IPS-NIHi7 (cell line): ENCODE measurements around the gene ZDHHC8.

Source experiments
- DNase-seq: peaks from one replicate; pipeline ENCODE4 v3.0.0; 2012; ENCODE audit warnings: mixed read lengths; ENCODE audit errors: extremely low spot score

ZDHHC8 gene

GRCh38 chr22:20143883-20144665, 12.5 kb downstream of the ZDHHC8 start:
- no peak for DNase-seq

GRCh38 chr22:20145206-20145831, 13.7 kb downstream of the ZDHHC8 start:
- DNase-seq: no peak

DNA sequence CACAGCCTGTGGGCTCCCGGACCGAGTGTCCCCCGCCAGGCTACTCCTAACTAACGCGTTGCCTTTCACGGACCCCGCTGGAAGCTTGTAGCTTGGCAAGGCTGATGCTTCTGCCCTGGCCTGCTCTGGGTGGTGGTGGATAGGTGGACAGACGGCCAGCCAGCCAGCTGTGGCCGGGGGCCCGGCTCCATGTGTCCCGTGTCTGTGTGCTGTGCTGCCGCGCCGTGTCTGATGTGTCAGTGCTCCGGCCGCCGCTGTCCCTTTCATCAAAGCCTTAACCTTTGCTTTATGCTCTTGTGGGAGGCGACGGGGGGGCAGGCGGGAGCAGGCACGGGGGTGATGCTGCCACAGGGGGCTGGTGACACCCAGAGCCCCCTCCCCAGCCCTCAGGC, 14.2 kb downstream of the ZDHHC8 start:
- no peak for DNase-seq

- DNase-seq: no peak
Observed at GRCh38 chr22:20146777-20147176, 15.2 kb downstream of the ZDHHC8 start.

GRCh38 chr22:20147237-20147988, 15.8 kb downstream of the ZDHHC8 start:
- no peak for DNase-seq

DNA sequence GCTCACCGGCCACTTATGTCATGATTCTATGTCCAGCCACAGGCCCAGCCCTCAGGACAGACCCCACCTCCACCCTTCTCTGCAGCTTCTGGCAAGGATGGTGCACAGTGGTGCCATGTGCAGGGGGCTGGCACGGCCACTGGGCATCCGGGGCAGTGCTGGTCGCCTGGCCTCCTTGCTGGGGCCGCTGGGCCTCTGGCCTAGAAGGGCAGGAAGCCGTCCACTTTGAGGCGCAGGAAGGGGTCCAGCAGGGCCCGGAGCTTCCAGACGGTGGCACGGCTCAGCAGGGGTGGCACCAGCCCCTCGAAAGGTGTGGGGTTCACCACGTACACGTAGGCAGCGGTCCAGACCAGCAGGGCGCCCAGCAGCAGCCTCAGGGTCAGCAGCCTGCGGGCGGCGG, 16.8 kb downstream of the ZDHHC8 start:
- no peak for DNase-seq

- no peak for DNase-seq
Observed at GRCh38 chr22:20149257-20150250, 17.9 kb downstream of the ZDHHC8 start.

DNA sequence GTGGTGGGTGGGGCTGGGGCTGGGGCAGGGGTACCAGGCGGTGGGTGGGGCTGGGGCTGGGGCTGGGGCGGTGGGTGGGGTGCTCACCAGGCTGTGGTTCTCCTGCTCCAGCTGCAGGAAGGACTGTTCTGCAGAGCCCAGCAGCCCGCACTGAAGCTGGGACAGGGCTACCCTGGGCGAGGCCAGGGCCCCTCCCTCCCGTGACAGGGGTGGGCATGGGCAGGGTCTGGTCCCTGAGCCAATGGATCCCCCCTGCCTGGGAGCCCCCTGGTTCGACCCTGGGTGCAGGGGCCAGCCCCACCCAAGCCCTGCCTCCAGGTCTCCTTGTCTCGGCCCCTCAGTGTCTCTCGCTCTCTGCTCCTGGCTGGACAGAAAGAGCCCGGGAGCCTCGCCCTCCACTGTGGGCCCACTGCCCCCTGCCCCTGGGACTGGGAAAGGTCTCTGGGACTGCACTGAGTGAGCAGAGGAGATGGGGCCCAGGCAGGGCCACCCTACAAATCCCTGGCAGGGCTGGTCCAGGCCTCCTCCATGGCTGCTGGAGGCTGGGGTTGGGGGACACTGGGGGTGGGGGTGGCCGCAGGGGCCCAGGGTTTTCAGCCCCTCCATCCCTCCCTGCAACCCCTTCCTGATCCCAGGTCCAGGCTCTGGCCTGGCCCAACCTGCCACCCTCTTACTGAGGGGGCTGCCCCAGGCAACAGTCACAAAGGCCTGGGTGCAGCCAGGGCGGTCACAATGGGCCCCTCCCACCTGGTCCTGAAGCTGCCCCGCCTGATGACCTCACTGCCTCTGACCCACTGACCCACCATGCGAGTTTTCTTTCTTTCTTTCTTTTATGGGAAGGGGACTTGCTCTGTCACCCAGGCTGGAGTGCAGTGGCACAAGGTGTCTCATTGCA, 19.0 kb downstream of the ZDHHC8 start, which contains the start of gene CCDC188:
Gene CCDC188, minus strand, starts transcription at position 675 of the 895 bp plus-strand sequence. Its CDS starts 69 bp downstream, at position 606.
- no peak for DNase-seq

DNA sequence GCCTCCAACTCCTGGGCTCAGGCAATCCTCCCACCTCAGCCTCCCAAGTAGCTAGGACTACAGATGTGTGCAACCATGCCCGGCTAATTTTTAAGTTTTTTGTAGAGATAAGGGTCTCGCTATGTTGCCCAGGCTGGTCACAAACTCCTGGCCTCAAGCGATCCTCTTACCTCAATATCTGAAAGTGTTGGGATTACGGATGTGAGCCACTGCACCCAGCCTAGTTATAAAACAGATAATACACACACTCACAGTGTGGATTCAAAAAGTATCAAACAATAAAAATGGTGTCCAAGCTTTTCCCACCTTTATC, 19.6 kb downstream of the ZDHHC8 start:
- DNase-seq: no peak

DNA sequence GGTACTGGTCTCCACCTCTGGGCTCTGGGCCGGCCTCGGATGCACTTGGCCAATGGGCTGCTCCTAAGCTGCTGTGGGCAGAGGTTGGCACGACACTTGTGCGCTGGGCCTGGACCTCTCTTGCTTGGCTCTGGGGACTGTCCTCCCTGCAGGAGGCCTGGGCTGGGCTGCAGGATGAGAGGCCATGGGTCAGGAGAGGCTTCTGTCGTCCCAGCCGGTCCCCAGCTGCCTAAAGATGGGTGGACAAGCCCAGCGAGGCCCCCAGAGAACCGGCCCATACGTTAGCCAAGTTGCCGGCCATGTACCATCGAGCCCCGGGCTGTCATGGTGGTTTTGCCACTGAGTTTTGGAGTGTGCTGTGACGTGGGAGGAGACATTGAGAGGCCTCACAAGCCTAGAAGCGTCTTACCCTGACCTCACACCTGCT, 20.9 kb downstream of the ZDHHC8 start:
- DNase-seq: no peak

- peak; percentile 53 for DNase-seq
Observed at GRCh38 chr22:20153945-20154344, 22.3 kb downstream of the ZDHHC8 start.

GRCh38 chr22:20154602-20155187, 23.1 kb downstream of the ZDHHC8 start:
- no peak for DNase-seq

DNA sequence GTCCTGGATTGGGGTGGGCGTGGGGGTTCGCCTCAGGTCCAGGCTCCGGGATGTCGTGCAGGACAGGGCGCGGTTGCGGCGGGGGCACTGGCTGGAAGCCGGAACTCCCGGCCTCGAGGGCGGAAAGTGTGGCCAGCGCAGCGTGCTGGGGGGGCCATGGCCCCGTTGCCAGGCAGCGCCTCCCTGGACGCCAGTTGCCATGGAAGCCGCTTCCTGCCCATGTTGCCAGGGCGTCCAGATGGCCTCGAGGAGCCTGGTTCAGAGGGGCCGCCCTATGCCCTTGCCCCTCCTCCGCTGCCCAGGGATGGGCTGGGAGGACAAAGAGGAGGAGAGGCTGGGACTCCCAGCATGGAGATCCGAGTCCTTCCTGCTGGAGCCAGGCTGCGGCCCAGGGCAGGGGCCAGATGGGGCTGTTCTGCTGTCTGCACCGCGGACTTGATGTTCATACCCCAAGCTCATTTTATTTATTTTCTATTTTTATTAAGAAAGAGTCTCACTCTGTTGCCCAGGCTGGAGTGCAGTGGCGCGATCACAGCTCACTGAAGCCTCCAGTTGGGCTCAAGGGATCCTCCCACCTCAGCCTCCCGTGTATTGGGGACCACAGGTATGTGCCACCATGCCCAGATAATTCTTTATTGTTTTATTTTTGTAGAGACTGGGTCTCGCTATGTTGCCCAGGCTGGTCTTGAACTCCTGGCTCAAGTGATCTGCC, 23.9 kb downstream of the ZDHHC8 start:
- no peak for DNase-seq

DNA sequence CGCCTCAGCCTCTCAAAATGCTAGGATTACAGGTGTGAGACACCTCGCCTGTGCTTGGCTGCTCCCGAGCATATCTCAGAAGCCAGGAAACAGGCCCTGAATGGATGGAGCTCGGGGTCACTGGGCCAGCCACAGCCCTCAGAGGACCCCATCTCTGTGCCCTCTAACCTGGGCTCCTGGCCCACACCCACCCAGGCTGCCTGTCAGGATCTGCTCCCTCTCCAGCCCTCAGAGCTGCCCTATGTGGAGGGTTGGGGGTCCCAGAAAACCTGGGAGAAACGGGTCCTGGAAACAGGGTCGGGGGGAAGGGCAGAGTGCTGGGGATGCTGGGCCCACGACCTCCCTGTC, 24.4 kb downstream of the ZDHHC8 start:
- DNase-seq: no peak

DNA sequence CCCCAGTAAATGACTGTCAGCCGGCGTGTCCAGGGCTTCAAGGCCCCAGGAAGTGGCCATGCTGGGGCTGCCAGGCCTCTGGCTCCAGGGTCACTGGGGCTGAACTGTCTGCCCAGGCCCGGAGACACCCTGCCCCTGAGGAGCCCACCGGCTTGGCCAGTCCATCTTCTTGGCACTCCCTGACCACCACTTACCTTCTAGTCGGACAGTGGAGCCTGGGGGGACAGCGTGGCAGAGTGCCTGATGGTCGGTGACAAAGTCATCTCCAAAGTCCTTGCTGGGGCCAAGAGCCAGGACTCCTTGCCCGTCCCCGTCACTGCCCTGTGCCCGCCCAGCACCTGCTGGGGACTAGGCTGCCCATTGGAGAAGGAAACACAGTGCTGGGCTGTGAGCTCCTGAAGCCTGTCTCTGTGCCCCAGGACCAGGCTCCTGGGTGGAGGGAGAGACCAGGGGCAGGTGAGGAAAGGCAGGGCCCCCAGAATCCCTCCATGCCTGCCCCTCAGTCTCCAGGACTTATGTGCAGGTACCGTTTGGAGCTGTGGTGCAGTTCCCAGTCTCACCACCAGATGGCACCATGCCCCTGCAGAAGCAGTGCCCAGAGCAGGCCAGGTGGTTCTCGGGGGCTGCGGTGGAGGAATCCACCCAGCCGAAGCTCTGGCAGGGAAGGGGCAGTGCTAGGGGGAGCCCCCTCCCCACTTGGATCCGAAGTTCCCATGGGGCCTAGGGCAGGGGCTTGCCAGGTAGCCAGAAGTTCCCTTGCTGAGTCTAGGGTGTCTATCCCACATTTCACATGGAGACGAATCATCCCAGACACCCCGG, 25.2 kb downstream of the ZDHHC8 start:
- DNase-seq: peak; percentile 92

GRCh38 chr22:20157430-20158183, 26.0 kb downstream of the ZDHHC8 start:
- no peak for DNase-seq

GRCh38 chr22:20158391-20159036, 26.9 kb downstream of the ZDHHC8 start:
- no peak for DNase-seq
